H9 (cell line): ENCODE results near the gene FUT2. TPM values are rescaled to one million over a fixed set of nuclear protein-coding genes. Genes with fewer than 3 reads are reported as not detected.

Experiments
- DNase-seq: peaks from one replicate; pipeline ENCODE4 v3.0.0-alpha.2; 2017
- H2AFZ ChIP-seq: one replicate; pipeline ENCODE4 v1.6.1; 2013; ENCODE audit warnings: mild to moderate bottlenecking, low read length, control low read depth, moderate library complexity
- H2AK5ac ChIP-seq: 2 replicates; pipeline ENCODE4 v1.6.1; 2013; ENCODE audit warnings: low read length, control low read depth, mixed read lengths; ENCODE audit not compliant: insufficient read length
- H2BK120ac ChIP-seq: one replicate; pipeline ENCODE4 v1.6.1; 2013; ENCODE audit warnings: low read depth, mild to moderate bottlenecking, low read length, control low read depth, inconsistent platforms; ENCODE audit not compliant: poor library complexity, severe bottlenecking
- H2BK12ac ChIP-seq: 2 replicates; pipeline ENCODE4 v1.6.1; 2013; ENCODE audit warnings: low read length, control low read depth, mixed read lengths, low read depth; ENCODE audit not compliant: insufficient read length
- H2BK15ac ChIP-seq: 2 replicates; pipeline ENCODE4 v1.6.1; 2013; ENCODE audit warnings: low read depth, low read length, control low read depth
- H2BK20ac ChIP-seq: one replicate; pipeline ENCODE4 v1.6.1; 2013; ENCODE audit warnings: low read depth, mild to moderate bottlenecking, low read length, control low read depth, inconsistent platforms; ENCODE audit not compliant: poor library complexity, severe bottlenecking
- H2BK5ac ChIP-seq: 2 replicates; pipeline ENCODE4 v1.6.1; 2013; ENCODE audit warnings: low read length, control low read depth, mixed read lengths; ENCODE audit not compliant: insufficient read length
- H3K14ac ChIP-seq: 2 replicates; pipeline ENCODE4 v1.6.1; 2013; ENCODE audit warnings: low read length, control low read depth; ENCODE audit not compliant: insufficient read depth
- H3K18ac ChIP-seq: 2 replicates; pipeline ENCODE4 v1.6.1; 2013; ENCODE audit warnings: low read depth, mild to moderate bottlenecking, mixed read lengths, low read length, control low read depth; ENCODE audit not compliant: insufficient read length
- H3K23ac ChIP-seq: 2 replicates; pipeline ENCODE4 v1.6.1; 2013; ENCODE audit warnings: low read length, control low read depth, mixed read lengths, low read depth; ENCODE audit not compliant: insufficient read length
- H3K23me2 ChIP-seq: 2 replicates; pipeline ENCODE4 v1.6.1; 2013; ENCODE audit warnings: low read depth, mild to moderate bottlenecking, mixed read lengths, low read length, control low read depth; ENCODE audit not compliant: insufficient read length, poor library complexity, severe bottlenecking
- H3K27ac ChIP-seq: 2 replicates; pipeline ENCODE4 v1.5.1; 2013; ENCODE audit warnings: low read length, control low read depth, mixed read lengths, low read depth; ENCODE audit not compliant: insufficient read length
- H3K27me3 ChIP-seq: 2 replicates; pipeline ENCODE4 v1.6.1; 2013; ENCODE audit warnings: low read length, control low read depth, inconsistent platforms; ENCODE audit not compliant: insufficient read depth
- H3K4ac ChIP-seq: 2 replicates; pipeline ENCODE4 v1.6.1; 2013; ENCODE audit warnings: low read depth, mild to moderate bottlenecking, control low read depth, inconsistent platforms, low read length, moderate library complexity
- H3K4me1 ChIP-seq: 2 replicates; pipeline ENCODE4 v1.6.1; 2013; ENCODE audit warnings: low read length, control low read depth, inconsistent platforms; ENCODE audit not compliant: insufficient read depth
- H3K4me2 ChIP-seq: 2 replicates; pipeline ENCODE4 v1.6.1; 2013; ENCODE audit warnings: low read length, control low read depth, mixed read lengths; ENCODE audit not compliant: insufficient read length, insufficient read depth
- H3K56ac ChIP-seq: 2 replicates; pipeline ENCODE4 v1.6.1; 2013; ENCODE audit warnings: low read depth, mild to moderate bottlenecking, mixed read lengths, low read length, control low read depth; ENCODE audit not compliant: insufficient read length
- H3K79me1 ChIP-seq: 2 replicates; pipeline ENCODE4 v1.6.1; 2013; ENCODE audit warnings: low read depth, mild to moderate bottlenecking, moderate library complexity, low read length, control low read depth, inconsistent platforms; ENCODE audit not compliant: insufficient read depth, poor library complexity, severe bottlenecking
- H3K79me2 ChIP-seq: 2 replicates; pipeline ENCODE4 v1.6.1; 2013; ENCODE audit warnings: low read length, control low read depth, inconsistent platforms; ENCODE audit not compliant: insufficient read depth
- H3K9ac ChIP-seq: 2 replicates; pipeline ENCODE4 v1.6.1; 2013; ENCODE audit warnings: low read length, control low read depth, mixed read lengths; ENCODE audit not compliant: insufficient read length; ENCODE audit errors: extremely low read depth
- H3K9me3 ChIP-seq: one replicate; pipeline ENCODE4 v1.6.1; 2013; ENCODE audit warnings: low read depth, low read length, inconsistent platforms; ENCODE audit not compliant: control insufficient read depth
- H3T11ph ChIP-seq: one replicate; pipeline ENCODE4 v1.6.1; 2013; ENCODE audit warnings: mild to moderate bottlenecking, low read length, control low read depth, inconsistent platforms
- H4K20me1 ChIP-seq: one replicate; pipeline ENCODE4 v1.6.1; 2013; ENCODE audit not compliant: control insufficient read depth, insufficient read length, insufficient read depth
- H4K5ac ChIP-seq: 2 replicates; pipeline ENCODE4 v1.6.1; 2013; ENCODE audit warnings: low read depth, mild to moderate bottlenecking, mixed read lengths, low read length, control low read depth; ENCODE audit not compliant: insufficient read length
- H4K8ac ChIP-seq: replicated peaks from 2 replicates; pipeline ENCODE4 v1.6.1; 2013; ENCODE audit warnings: low read length, control low read depth, mixed read lengths, low read depth; ENCODE audit not compliant: insufficient read length
- H4K91ac ChIP-seq: 2 replicates; pipeline ENCODE4 v1.6.1; 2013; ENCODE audit warnings: low read depth, mild to moderate bottlenecking, moderate library complexity, mixed read lengths, low read length, control low read depth; ENCODE audit not compliant: insufficient read length
- H3K27ac Mint-ChIP-seq, 3 experiments: 2 replicates in 2 of 3; 3 replicates in 1 of 3; pipeline ENCODE4 v1.8.0; 2020 to 2021; ENCODE audit warnings: mixed read lengths in 3 of 3, mild to moderate bottlenecking in 1 of 3, moderate library complexity in 1 of 3
- H3K27me3 Mint-ChIP-seq: 2 replicates; pipeline ENCODE4 v1.8.0; 2021; ENCODE audit warnings: low read depth, mild to moderate bottlenecking, moderate library complexity, mixed read lengths
- H3K36me3 Mint-ChIP-seq, 3 experiments: 2 replicates in 2 of 3; 3 replicates in 1 of 3; pipeline ENCODE4 v1.8.0; 2020 to 2021; ENCODE audit warnings: low read depth in 3 of 3, mixed read lengths in 3 of 3; ENCODE audit not compliant: insufficient read depth in 1 of 3
- H3K4me1 Mint-ChIP-seq, 2 experiments: 2 replicates each; pipeline ENCODE4 v1.8.0; 2020; ENCODE audit warnings: mixed read lengths in 2 of 2
- H3K4me3 Mint-ChIP-seq, 2 experiments: 2 replicates in 1 of 2; 3 replicates in 1 of 2; pipeline ENCODE4 v1.8.0; 2020 to 2021; ENCODE audit warnings: mild to moderate bottlenecking in 2 of 2, mixed read lengths in 2 of 2, moderate library complexity in 1 of 2
- H3K9me3 Mint-ChIP-seq, 2 experiments: 2 replicates in 1 of 2; 3 replicates in 1 of 2; pipeline ENCODE4 v1.8.0; 2020; ENCODE audit warnings: mild to moderate bottlenecking in 2 of 2, mixed read lengths in 2 of 2, moderate library complexity in 1 of 2
- WGBS: extraction: QIAGEN DNeasy Blood & Tissue Kit; methylation state at CpG from one replicate; pipeline ENCODE4 v1.1.7; 2013; ENCODE audit warnings: missing lambda C conversion rate, low lambda C conversion rate, mixed read lengths; ENCODE audit not compliant: insufficient read length; ENCODE audit errors: extremely low coverage; 5-methylcytosine and 5-hydroxymethylcytosine counted together
- total RNA-seq: library from RNA; stranded (reverse); gene quantifications from 2 replicates; pipeline ENCODE4 v1.2.1, GENCODE V29; 2021
- TF ChIP-seq, protein P1 (sequence below): fragments of 200-600 bp; sonication (generic); conservative IDR thresholded peaks from 3 replicates; pipeline ENCODE4 v1.8.0; 2021; ENCODE audit warnings: antibody characterized with exemption, mild to moderate bottlenecking

Gene FUT2
- total RNA-seq, 1 experiment from 2014 or later, result 11.4 TPM

DNA sequence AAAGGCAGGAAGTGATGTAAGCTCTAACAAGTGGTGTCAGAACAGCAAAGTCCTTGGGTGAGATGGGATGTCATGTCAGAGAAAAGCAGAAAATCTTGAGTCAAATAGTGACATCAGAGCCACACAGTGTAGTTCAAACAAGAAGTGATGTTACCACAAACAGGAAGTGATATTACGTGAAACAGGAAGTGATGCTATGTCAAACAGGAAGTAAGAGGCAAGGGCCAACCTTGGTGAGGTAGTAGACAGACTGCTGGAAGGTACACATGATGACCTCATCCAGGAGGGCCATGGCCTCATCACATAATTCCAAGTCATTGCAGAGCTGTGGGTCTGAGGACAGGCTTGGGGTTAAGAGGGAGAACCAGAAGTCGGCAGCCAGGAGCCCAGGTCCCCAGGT lies 30.8 kb downstream of the FUT2 start:
- Histone ChIP-seq H3K9me3 (no peaks in the 10 kb centered on the region), H2BK15ac (no peak overlapping the region), H3K4me1 (no peaks in the 10 kb centered on the region), H2BK5ac (no peak overlapping the region), H3K27ac (no peak overlapping the region), H3K79me2 (no peaks in the 10 kb centered on the region), H3K27me3 (no peaks in the 10 kb centered on the region), H2BK12ac (no peak overlapping the region), H3T11ph (no peak overlapping the region), H4K20me1 (no peaks in the 10 kb centered on the region), H4K91ac (no peak overlapping the region), H3K4me2 (no peak overlapping the region), H2BK120ac (no peak overlapping the region), H3K79me1 (no peaks in the 10 kb centered on the region), H3K18ac (no peak overlapping the region), H3K9ac (no peak overlapping the region), H3K4ac (no peak overlapping the region), H3K23me2 (no peaks in the 10 kb centered on the region), H4K8ac (no peak overlapping the region), H2AFZ (no peak overlapping the region), H2AK5ac (no peak overlapping the region), H3K23ac (no peak overlapping the region), H3K14ac (no peak overlapping the region), H2BK20ac (no peak overlapping the region), H4K5ac (no peak overlapping the region), H3K56ac (no peak overlapping the region)
- Mint-ChIP-seq H3K4me3 (no peak overlapping the region), H3K9me3 (no peaks in the 10 kb centered on the region), H3K27me3 (peaks cover 2% of the 10 kb centered on the region; the same call in 1 of the 2 replicates), H3K36me3 (peaks cover 0 to 4% (median 4%) of the 10 kb centered on the region in 3 experiments; a peak in 3 of 7 replicates), H3K27ac (no peak overlapping the region; a peak in 1 of 7 replicates), H3K4me1 (peaks cover 3 to 9% of the 10 kb centered on the region in 2 experiments)
- TF ChIP-seq, protein P1, sequence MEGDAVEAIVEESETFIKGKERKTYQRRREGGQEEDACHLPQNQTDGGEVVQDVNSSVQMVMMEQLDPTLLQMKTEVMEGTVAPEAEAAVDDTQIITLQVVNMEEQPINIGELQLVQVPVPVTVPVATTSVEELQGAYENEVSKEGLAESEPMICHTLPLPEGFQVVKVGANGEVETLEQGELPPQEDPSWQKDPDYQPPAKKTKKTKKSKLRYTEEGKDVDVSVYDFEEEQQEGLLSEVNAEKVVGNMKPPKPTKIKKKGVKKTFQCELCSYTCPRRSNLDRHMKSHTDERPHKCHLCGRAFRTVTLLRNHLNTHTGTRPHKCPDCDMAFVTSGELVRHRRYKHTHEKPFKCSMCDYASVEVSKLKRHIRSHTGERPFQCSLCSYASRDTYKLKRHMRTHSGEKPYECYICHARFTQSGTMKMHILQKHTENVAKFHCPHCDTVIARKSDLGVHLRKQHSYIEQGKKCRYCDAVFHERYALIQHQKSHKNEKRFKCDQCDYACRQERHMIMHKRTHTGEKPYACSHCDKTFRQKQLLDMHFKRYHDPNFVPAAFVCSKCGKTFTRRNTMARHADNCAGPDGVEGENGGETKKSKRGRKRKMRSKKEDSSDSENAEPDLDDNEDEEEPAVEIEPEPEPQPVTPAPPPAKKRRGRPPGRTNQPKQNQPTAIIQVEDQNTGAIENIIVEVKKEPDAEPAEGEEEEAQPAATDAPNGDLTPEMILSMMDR, result no peak
- DNase-seq, result no peak
- no CpG with 5 or more reads among the region's 2 CpGs for WGBS
